Sigmoid colon (tissue), 3 donors: Measurements from ENCODE around the gene INSIG1.

Source experiments
- CTCF ChIP-seq, 4 experiments: fragments of 450-650 bp in 3 of 4; fragments of 200-600 bp in 1 of 4; IDR thresholded peaks; one replicate each; pipeline ENCODE4 v1.5.1; 2016 to 2019; ENCODE audit warnings: antibody characterized with exemption in 4 of 4, mild to moderate bottlenecking in 3 of 4, moderate library complexity in 2 of 4
- POLR2A ChIP-seq, 2 donors: fragments of 450-650 bp; IDR thresholded peaks; one replicate each; pipeline ENCODE4 v1.6.1; 2016; ENCODE audit warnings: antibody characterized with exemption in 2 of 2, mild to moderate bottlenecking in 2 of 2, moderate library complexity in 2 of 2

- TF ChIP-seq POLR2A (IDR thresholded peaks at IDR 0.05) (no peak), CTCF (IDR thresholded peaks at IDR 0.05) (no peak)
These were observed 7.7 kb downstream of the INSIG1 start for GRCh38 chr7:155305231-155305904.
